Spleen (tissue), 7 donors: ENCODE data around the gene NCAN.

Experiments
- CTCF ChIP-seq, 11 experiments: fragments of 200-600 bp in 7 of 11; fragments of 450-650 bp in 4 of 11; sonication (generic) in 4 of 11; IDR thresholded peaks in 8 of 11; conservative IDR thresholded peaks in 3 of 11; 1 replicate in 7 of 11; 2 replicates in 4 of 11; pipeline versions ENCODE4 v1.4.0 to v1.8.0; 2016 to 2021; ENCODE audit warnings: antibody characterized with exemption in 11 of 11, inconsistent platforms in 4 of 11, mild to moderate bottlenecking in 1 of 11
- POLR2A ChIP-seq, 3 donors: fragments of 450-650 bp; IDR thresholded peaks; one replicate each; pipeline ENCODE4 v1.5.1; 2017; ENCODE audit warnings: antibody characterized with exemption in 3 of 3, mild to moderate bottlenecking in 1 of 3
- POLR2AphosphoS5 ChIP-seq, 3 donors: sonication (generic); formaldehyde crosslinking; IDR thresholded peaks; one replicate each; pipeline ENCODE4 v1.5.1; 2017; ENCODE audit warnings: antibody characterized with exemption in 3 of 3
- donor health status: DM: no; HTN: no; CAD: no; lungs with moderate emphysema.
- donor health status: DM: no; HTN: no; CAD: no.
- donor health status: DM: no; HTN: no; CAD: no.

GRCh38 chr19:19176950-19177349, 34.8 kb upstream of the NCAN start:
- TF ChIP-seq POLR2AphosphoS5 (IDR thresholded peaks at IDR 0.05): no peak
- TF ChIP-seq CTCF (IDR thresholded peaks at IDR 0.05 in 8 of 11, conservative IDR thresholded peaks at IDR 0.05 in 3 of 11): no peak
- no peak for TF ChIP-seq POLR2A (IDR thresholded peaks at IDR 0.05)
